GM04503 (cell line): ENCODE results near the gene VWC2L.

ENCODE experiments used
- DNase-seq: peaks from one replicate; pipeline ENCODE4 v3.0.0-alpha.2; 2012; ENCODE audit warnings: low read depth

VWC2L gene

DNA sequence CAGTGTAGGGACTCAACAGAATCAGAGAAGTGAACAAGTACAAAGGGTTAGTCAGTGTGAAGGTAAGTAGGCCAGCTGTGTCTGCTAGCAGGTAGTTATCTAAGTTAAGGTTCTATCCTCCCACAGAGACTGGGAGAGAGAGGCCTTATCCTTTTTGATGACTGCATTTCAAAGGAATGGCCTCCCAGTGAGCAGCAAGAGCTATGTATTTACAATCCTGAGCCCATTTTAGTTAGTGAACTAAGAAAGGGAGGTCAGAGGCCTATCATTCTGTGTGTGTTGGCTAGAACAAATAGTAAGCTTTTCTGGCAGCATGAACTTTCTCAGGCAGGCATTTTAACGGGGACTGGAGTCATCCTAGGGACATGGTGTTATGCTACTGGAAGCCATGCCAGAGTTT, 182.9 kb downstream of the VWC2L start:
- peak; percentile 54 for DNase-seq

DNA sequence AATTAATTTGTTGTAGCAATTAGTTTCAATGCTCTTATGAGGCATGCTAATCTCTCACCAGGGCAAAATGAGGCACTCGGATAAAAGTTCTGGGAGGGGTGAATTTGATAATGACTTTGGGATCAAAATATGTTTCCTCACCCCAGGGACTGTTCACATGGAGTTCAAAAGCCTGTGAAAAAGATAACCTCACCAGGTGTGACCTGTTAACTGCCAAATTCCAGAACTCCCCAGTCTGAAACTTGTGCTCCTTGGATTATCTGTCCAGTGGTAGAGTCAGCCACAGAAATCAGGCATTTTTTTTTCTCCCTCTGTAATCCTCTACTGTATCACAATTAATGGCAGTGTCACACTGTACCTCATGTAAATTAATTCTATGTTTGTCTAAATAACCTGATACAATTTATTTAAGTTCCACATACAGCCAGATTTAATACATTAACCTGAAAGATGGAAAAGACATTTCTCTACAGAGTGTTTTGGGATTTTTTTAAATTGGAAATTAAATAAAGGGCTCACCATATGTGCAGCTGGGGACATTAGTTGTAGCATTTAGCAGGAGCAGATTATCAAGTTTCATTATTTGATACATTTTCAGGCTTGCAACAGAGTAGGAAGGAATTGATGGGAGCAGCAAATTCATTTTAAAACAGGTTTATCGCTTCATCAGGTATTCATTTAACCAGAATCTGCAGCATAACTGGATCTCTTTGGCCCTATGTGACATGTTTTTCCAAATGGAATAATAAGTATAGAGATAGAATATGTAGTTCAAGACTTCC, 191.2 kb downstream of the VWC2L start:
- no peak for DNase-seq

DNA sequence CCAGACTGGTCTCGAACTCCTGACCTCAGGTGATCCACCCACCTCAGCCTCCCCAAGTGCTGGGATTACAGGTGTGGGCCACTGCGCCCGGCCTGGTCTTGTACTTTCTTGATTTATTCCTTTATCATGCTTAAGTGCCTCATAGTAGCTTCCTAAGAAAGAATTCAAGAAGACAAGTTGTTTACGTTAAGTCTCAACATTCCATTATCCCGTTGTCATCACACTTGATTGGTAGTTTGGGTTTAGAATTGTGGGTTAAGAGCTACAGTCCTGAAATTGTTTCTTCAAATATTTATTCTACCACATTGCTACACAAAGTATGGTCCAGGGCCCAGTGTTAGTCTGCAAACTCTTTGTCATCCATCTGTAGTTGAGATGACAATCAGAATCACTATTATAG, 194.0 kb downstream of the VWC2L start:
- DNase-seq: peak; percentile 40

GRCh38 chr2:214607051-214607450, 196.2 kb downstream of the VWC2L start:
- DNase-seq: no peak

DNA sequence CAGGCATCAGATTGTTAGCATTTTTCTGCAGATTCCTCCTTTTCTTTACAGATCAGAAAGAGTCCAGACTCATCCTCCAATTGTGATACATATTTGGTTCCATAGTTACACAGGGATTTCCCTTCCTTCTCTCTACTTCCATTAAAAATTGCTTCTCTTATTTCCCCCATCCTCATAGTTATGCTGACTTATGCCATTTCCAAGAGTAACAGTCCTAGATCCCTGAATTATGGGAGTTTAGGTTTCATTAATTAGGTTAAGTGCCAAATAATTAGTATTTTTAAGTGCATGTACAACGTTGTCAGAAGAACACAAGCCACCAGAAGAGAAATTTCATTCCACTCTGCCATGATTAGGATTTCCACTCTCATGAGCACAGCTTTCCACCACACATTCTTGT, 200.2 kb downstream of the VWC2L start:
- no peak for DNase-seq

GRCh38 chr2:214624166-214624760, 213.4 kb downstream of the VWC2L start:
- no peak for DNase-seq

- no peak for DNase-seq
Measured at GRCh38 chr2:214628091-214628490, 217.2 kb downstream of the VWC2L start.
